Spleen (tissue), 11 donors: ENCODE results near the gene PDE4D. TPM values are rescaled to one million over a fixed set of nuclear protein-coding genes. Genes with fewer than 3 reads are reported as not detected.

Experiments
- DNase-seq: peaks from one replicate; pipeline ENCODE4 v3.0.0-alpha.2; 2020
- H3K27ac ChIP-seq, 8 donors: fragments of 200-600 bp; sonication (generic) in 7 of 8; 1 replicate in 4 of 8; 2 replicates in 4 of 8; pipeline versions ENCODE4 v1.5.0 to v1.8.0; 2016 to 2021; ENCODE audit warnings: inconsistent platforms in 4 of 8, mild to moderate bottlenecking in 4 of 8, moderate library complexity in 1 of 8
- H3K27me3 ChIP-seq, 7 donors: fragments of 200-600 bp; sonication (generic) in 6 of 7; replicated peaks in 1 of 7; 1 replicate in 4 of 7; 2 replicates in 3 of 7; pipeline versions ENCODE4 v1.5.0 to v1.8.0; 2016 to 2021; ENCODE audit warnings: inconsistent platforms in 3 of 7, mild to moderate bottlenecking in 1 of 7
- H3K36me3 ChIP-seq, 6 donors: fragments of 200-600 bp; sonication (generic) in 5 of 6; 1 replicate in 4 of 6; 2 replicates in 2 of 6; pipeline versions ENCODE4 v1.5.0 to v1.8.0; 2016 to 2021; ENCODE audit warnings: inconsistent platforms in 2 of 6
- H3K4me1 ChIP-seq, 6 donors: fragments of 200-600 bp; sonication (generic) in 5 of 6; 1 replicate in 3 of 6; 2 replicates in 3 of 6; pipeline versions ENCODE4 v1.5.0 to v1.8.0; 2016 to 2021; ENCODE audit warnings: inconsistent platforms in 3 of 6
- H3K4me3 ChIP-seq, 8 donors: fragments of 200-600 bp; sonication (generic) in 7 of 8; 1 replicate in 4 of 8; 2 replicates in 4 of 8; pipeline versions ENCODE4 v1.5.0 to v1.8.0; 2016 to 2021; ENCODE audit warnings: inconsistent platforms in 4 of 8, mild to moderate bottlenecking in 4 of 8, moderate library complexity in 2 of 8
- H3K9me3 ChIP-seq, 8 donors: fragments of 200-600 bp; sonication (generic) in 7 of 8; 1 replicate in 4 of 8; 2 replicates in 4 of 8; pipeline versions ENCODE4 v1.5.0 to v1.8.0; 2016 to 2021; ENCODE audit warnings: inconsistent platforms in 4 of 8
- POLR2A ChIP-seq, 3 donors: fragments of 450-650 bp; IDR thresholded peaks; one replicate each; pipeline ENCODE4 v1.5.1; 2017; ENCODE audit warnings: antibody characterized with exemption in 3 of 3, mild to moderate bottlenecking in 1 of 3
- POLR2AphosphoS5 ChIP-seq, 3 donors: sonication (generic); formaldehyde crosslinking; IDR thresholded peaks; one replicate each; pipeline ENCODE4 v1.5.1; 2017; ENCODE audit warnings: antibody characterized with exemption in 3 of 3
- WGBS, 5 donors: extraction: QIAGEN DNeasy Blood & Tissue Kit in 3 of 5; methylation state at CpG; one replicate each; pipeline versions ENCODE4 v1.1.5 to v1.1.7; 2013 to 2018; 5-methylcytosine and 5-hydroxymethylcytosine counted together
- intact Hi-C: fragments of 100-400 bp; cut with DNase I; formaldehyde crosslinking; loops from one replicate; pipeline ENCODE4 v1.15.0; 2023; ENCODE audit warnings: low total_unique reads
- polyA plus RNA-seq, 3 donors: library from polyadenylated mRNA; stranded (reverse); fragments of 200-250 nt; gene quantifications; one replicate each; pipeline ENCODE4 v1.2.1, GENCODE V29; 2013
- total RNA-seq, 7 donors: library from RNA; depleted of rRNA in 3 of 7; stranded (reverse); fragments of >200 nt in 3 of 7; fragmentation: NEBNext Ultra II Directional in 4 of 7; extraction: Animal tissue kit (Norgen Biotek cat#: 25700) in 4 of 7; gene quantifications; one replicate each; pipeline versions ENCODE4 v1.1.0 to v1.2.1, GENCODE V29; 2016 to 2021
- TF ChIP-seq, protein P1 (sequence below), 11 experiments: fragments of 200-600 bp in 7 of 11; fragments of 450-650 bp in 4 of 11; sonication (generic) in 4 of 11; IDR thresholded peaks in 8 of 11; conservative IDR thresholded peaks in 3 of 11; 1 replicate in 7 of 11; 2 replicates in 4 of 11; pipeline versions ENCODE4 v1.4.0 to v1.8.0; 2016 to 2021; ENCODE audit warnings: antibody characterized with exemption in 11 of 11, inconsistent platforms in 4 of 11, mild to moderate bottlenecking in 1 of 11
- donor health status: healthy with polysubstance abuse.
- donor health status: DM: no; HTN: no; CAD: no; lungs with moderate emphysema.
- donor health status: DM: no; HTN: no; CAD: no.
- donor health status: Bipolar disorder and iron deficiency.
- donor health status: healthy.
- donor health status: DM: no; HTN: no; CAD: no.
- donor health status: DM: yes; HTN: yes; CAD: no.

Gene PDE4D
- total and polyA plus RNA-seq, 10 donors = 0.88 to 51.8 (median 18.2) TPM

DNA sequence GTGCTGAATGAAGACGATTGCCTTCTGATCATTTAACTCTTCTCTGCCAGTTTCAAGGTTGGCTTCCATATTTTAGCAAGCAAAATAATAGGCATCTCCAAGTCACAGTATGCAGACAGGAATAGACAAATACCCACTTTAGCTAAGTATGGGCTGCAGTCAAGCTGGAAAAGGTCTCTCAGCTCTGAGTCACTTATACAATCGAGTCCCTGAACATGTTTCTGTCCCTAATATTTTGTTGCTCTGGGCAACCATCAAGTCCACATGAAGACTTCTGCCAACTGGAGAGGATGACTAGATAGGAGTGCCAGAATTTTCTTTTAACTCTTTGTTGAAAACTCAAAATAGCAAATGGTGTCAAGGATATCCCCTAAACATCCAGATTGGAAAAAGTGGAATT is 735.4 kb downstream of the PDE4D start:
- no peaks in the 10 kb centered on the region for H3K36me3 ChIP-seq
- H3K27me3 ChIP-seq = no peaks in the 10 kb centered on the region
- H3K27ac ChIP-seq = no peak overlapping the region
- intact Hi-C loops = no loop called here
- TF ChIP-seq POLR2A (IDR thresholded peaks at IDR 0.05) (no peak), POLR2AphosphoS5 (IDR thresholded peaks at IDR 0.05) (no peak)
- TF ChIP-seq, protein P1, sequence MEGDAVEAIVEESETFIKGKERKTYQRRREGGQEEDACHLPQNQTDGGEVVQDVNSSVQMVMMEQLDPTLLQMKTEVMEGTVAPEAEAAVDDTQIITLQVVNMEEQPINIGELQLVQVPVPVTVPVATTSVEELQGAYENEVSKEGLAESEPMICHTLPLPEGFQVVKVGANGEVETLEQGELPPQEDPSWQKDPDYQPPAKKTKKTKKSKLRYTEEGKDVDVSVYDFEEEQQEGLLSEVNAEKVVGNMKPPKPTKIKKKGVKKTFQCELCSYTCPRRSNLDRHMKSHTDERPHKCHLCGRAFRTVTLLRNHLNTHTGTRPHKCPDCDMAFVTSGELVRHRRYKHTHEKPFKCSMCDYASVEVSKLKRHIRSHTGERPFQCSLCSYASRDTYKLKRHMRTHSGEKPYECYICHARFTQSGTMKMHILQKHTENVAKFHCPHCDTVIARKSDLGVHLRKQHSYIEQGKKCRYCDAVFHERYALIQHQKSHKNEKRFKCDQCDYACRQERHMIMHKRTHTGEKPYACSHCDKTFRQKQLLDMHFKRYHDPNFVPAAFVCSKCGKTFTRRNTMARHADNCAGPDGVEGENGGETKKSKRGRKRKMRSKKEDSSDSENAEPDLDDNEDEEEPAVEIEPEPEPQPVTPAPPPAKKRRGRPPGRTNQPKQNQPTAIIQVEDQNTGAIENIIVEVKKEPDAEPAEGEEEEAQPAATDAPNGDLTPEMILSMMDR (IDR thresholded peaks at IDR 0.05 in 8 of 11, conservative IDR thresholded peaks at IDR 0.05 in 3 of 11) = no peak
- DNase-seq = no peak
- 61 to 85% (median 80%) methylated on average over 2 of the region's 2 CpGs for WGBS, 5 donors
- H3K9me3 ChIP-seq = no peaks in the 10 kb centered on the region
- H3K4me3 ChIP-seq = no peak overlapping the region
- H3K4me1 ChIP-seq = no peaks in the 10 kb centered on the region

DNA sequence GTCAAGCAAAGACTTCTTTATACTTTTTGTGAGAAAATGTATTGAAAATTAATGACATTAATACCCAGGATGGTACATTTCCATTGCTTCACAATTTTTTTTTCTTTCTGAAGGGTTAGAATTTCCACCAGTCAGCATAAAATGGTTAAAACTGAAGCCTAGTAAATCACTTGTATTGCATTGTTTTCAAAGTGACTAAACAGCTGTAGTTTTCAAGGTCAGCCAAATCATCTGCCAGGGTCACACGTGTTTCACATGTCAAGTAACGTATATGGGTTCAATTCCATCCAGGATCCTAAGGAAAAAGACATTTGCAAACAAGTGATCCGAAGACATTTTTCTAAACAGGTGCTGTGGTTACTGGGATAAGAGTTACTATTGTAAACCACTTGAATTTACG is 736.5 kb downstream of the PDE4D start:
- H3K36me3 ChIP-seq = no peaks in the 10 kb centered on the region
- intact Hi-C loops = no loop called here

DNA sequence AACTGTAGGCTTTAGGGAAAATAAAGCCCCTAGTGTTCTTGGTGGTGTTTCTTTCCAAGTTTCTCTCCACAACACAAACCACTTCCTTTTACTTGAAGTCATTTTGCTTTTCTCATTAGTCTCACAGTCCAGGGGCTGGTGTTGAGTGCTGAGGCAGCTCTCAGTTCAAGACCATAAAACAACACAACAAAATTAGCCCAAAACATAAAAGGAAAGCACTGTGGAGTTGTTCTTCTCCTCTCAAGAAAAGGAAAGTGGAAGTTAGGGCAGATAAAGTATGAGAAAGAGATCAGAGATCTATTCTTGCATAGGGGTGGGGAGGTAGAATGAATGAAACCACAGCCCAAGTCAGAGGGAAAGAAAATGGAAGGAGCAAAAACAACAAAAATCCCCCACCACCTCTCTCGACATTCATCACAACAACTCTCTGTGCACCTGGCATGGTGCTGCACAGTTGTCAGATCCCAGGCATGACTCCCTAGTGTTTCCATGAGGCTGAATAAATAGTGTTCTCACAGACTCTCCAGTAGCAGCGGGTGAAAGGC is 740.8 kb downstream of the PDE4D start:
- TF ChIP-seq POLR2AphosphoS5 (IDR thresholded peaks at IDR 0.05) (no peak), POLR2A (IDR thresholded peaks at IDR 0.05) (no peak)
- TF ChIP-seq, protein P1 (IDR thresholded peaks at IDR 0.05 in 8 of 11, conservative IDR thresholded peaks at IDR 0.05 in 3 of 11) = no peak
- H3K9me3 ChIP-seq = no peaks in the 10 kb centered on the region
- WGBS, 5 donors = 65 to 82% (median 79%) methylated on average over 2 of the region's 2 CpGs
- no peaks in the 10 kb centered on the region for H3K4me1 ChIP-seq
- intact Hi-C loops = no loop called here
- no peaks in the 10 kb centered on the region for H3K27me3 ChIP-seq
- no peak overlapping the region for H3K27ac ChIP-seq
- H3K4me3 ChIP-seq = no peak overlapping the region
- H3K36me3 ChIP-seq = no peaks in the 10 kb centered on the region
- DNase-seq = no peak

More for the DNA sequence above, 736.5 kb downstream of the PDE4D start:
- no peak for DNase-seq
- Histone ChIP-seq H3K27ac (no peak overlapping the region), H3K4me3 (no peak overlapping the region), H3K27me3 (no peaks in the 10 kb centered on the region), H3K4me1 (no peaks in the 10 kb centered on the region), H3K9me3 (no peaks in the 10 kb centered on the region)
- WGBS, 5 donors = 71 to 84% (median 72%) methylated on average over 4 of the region's 4 CpGs
- TF ChIP-seq, protein P1 (IDR thresholded peaks at IDR 0.05 in 8 of 11, conservative IDR thresholded peaks at IDR 0.05 in 3 of 11) = no peak
- TF ChIP-seq POLR2AphosphoS5 (IDR thresholded peaks at IDR 0.05) (no peak), POLR2A (IDR thresholded peaks at IDR 0.05) (no peak)

DNA sequence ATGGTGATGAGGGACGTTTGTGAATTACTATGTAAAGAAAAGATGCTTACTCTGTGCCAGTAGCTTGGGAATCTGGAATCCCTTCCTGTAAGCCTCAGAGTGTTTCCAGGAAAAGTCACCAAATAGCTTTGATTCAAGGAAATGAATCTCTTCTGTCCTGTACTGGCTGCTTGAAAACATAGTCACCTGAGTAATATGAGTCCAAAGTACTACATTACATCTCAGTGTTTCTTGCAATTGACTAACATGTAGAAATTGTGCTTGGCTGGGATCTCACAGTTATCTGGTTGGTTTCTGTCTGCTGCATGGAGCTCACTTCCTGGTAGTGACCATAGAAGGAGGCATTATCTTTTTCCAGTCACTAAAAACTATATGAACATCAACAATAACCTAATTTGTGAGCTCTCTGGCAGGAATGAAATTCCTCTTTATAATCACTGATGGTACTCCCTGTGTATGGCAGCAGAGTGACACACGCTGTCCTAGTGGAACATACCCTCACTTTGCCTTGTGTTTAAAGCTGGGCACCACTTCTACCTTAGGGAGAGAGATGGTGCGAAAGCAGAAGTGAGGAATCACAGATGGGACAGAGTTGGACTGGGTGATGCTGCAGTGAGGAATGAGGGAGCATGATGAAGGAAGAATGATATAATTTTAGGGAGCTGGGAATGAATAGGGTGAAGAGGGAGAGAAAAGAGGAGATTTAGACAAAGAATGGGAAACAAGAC is 742.2 kb downstream of the PDE4D start:
- no peaks in the 10 kb centered on the region for H3K9me3 ChIP-seq
- H3K36me3 ChIP-seq = no peaks in the 10 kb centered on the region
- H3K4me1 ChIP-seq = no peaks in the 10 kb centered on the region
- no peak overlapping the region for H3K4me3 ChIP-seq
- H3K27me3 ChIP-seq = no peaks in the 10 kb centered on the region
- no peak for DNase-seq
- H3K27ac ChIP-seq = no peak overlapping the region
- WGBS, 5 donors = 79 to 87% (median 81%) methylated on average over 3 of the region's 3 CpGs
- intact Hi-C loops = no loop called here
- TF ChIP-seq POLR2A (IDR thresholded peaks at IDR 0.05) = no peak
- TF ChIP-seq POLR2AphosphoS5 (IDR thresholded peaks at IDR 0.05) = no peak
- TF ChIP-seq, protein P1 (IDR thresholded peaks at IDR 0.05 in 8 of 11, conservative IDR thresholded peaks at IDR 0.05 in 3 of 11) = no peak
